ENCODE data around the gene ANKS1B.

- TF ChIP-seq, protein P1, sequence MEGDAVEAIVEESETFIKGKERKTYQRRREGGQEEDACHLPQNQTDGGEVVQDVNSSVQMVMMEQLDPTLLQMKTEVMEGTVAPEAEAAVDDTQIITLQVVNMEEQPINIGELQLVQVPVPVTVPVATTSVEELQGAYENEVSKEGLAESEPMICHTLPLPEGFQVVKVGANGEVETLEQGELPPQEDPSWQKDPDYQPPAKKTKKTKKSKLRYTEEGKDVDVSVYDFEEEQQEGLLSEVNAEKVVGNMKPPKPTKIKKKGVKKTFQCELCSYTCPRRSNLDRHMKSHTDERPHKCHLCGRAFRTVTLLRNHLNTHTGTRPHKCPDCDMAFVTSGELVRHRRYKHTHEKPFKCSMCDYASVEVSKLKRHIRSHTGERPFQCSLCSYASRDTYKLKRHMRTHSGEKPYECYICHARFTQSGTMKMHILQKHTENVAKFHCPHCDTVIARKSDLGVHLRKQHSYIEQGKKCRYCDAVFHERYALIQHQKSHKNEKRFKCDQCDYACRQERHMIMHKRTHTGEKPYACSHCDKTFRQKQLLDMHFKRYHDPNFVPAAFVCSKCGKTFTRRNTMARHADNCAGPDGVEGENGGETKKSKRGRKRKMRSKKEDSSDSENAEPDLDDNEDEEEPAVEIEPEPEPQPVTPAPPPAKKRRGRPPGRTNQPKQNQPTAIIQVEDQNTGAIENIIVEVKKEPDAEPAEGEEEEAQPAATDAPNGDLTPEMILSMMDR (tag by site-specific recombination; IDR thresholded peaks at IDR 0.05): no peak
- no peak for TF ChIP-seq YY1 (tag by site-specific recombination; IDR thresholded peaks at IDR 0.05)
- TF ChIP-seq ZNF114 (tag by site-specific recombination; IDR thresholded peaks at IDR 0.05): no peak
- no peak for TF ChIP-seq MZF1 (tag by site-specific recombination; IDR thresholded peaks at IDR 0.05; ENCODE audit: borderline replicate concordance)
- no peak for TF ChIP-seq ZNF530 (tag by site-specific recombination; IDR thresholded peaks at IDR 0.05; ENCODE audit: low read depth)
- no peak for TF ChIP-seq ATF2 (tag by site-specific recombination; IDR thresholded peaks at IDR 0.05; ENCODE audit: low read depth)
- TF ChIP-seq, protein P2, sequence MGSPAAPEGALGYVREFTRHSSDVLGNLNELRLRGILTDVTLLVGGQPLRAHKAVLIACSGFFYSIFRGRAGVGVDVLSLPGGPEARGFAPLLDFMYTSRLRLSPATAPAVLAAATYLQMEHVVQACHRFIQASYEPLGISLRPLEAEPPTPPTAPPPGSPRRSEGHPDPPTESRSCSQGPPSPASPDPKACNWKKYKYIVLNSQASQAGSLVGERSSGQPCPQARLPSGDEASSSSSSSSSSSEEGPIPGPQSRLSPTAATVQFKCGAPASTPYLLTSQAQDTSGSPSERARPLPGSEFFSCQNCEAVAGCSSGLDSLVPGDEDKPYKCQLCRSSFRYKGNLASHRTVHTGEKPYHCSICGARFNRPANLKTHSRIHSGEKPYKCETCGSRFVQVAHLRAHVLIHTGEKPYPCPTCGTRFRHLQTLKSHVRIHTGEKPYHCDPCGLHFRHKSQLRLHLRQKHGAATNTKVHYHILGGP (tag by site-specific recombination; IDR thresholded peaks at IDR 0.05): no peak
- TF ChIP-seq ZBTB7A (tag by site-specific recombination; IDR thresholded peaks at IDR 0.05; ENCODE audit: low read depth): no peak
- no peak for TF ChIP-seq SP2 (tag by site-specific recombination; IDR thresholded peaks at IDR 0.05)
Measured at GRCh38 chr12:99388671-99389195, 596.0 kb downstream of the ANKS1B start.

Measured in HEK293 (cell line).